ENCODE measurements around the gene FAM168A.
"Not testable (repeated sequence)": the region's sequence is repeated elsewhere in the genome, so short reads cannot be mapped to it uniquely, and the experiment has no call there.

FAM168A gene

DNA sequence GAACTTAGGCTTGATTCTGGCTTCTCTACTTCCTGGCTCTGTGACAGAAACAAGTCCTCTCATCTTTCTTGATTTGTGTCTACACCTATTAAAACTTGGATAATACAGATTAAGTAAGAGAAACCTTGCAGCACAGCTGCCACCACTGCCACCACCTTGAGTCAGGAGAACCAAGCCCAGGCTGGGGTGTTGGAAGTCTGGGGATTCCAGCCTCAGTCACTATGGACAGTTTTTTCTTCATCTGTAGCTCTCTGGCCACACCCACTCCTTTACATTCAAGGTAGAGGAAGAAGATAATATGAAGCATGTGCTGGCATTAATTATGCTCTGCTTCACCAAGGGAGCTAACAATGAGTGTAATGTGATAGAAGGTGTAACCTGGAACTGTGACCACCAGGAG is 146.0 kb downstream of the FAM168A start:
- Histone ChIP-seq H3K4me3 (ENCODE audit: low read depth, low read length) (no peak overlapping the region), H3K9ac (ENCODE audit: low read length) (no peak overlapping the region), H3K27ac (ENCODE audit: low read depth, low read length) (no peak overlapping the region), H3K4me1 (ENCODE audit: control insufficient read depth, insufficient read depth, low read length) (no peaks in the 10 kb centered on the region), H3K9me3 (ENCODE audit: control insufficient read depth, insufficient read depth, low read depth, low read length) (no peaks in the 10 kb centered on the region), H3K27me3 (ENCODE audit: control insufficient read depth, insufficient read depth, low read length) (no peaks in the 10 kb centered on the region), H3K36me3 (ENCODE audit: control insufficient read depth, insufficient read depth, low read length) (no peaks in the 10 kb centered on the region)

DNA sequence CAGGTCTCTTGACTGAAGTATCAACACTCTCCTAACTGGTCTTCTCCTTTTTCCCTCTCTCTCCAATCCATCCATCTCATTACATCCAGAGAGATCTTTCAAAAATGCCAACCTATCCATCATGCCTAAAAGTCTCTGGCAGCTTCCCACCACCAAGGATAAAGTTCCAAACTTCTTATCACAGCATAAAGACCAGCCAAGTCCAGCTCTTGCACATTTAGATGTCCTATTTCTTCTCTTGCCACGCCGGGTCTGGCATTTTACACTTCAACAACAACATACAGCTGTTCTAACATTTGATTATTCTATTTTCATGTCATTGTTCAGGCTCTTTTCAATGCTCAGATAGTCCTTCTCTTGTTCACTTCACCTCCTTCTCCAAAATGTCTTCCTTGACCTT is 151.1 kb downstream of the FAM168A start:
- Histone ChIP-seq H3K4me3 (ENCODE audit: low read depth, low read length) (no peak overlapping the region), H3K27ac (ENCODE audit: low read depth, low read length) (no peak overlapping the region), H3K4me1 (ENCODE audit: control insufficient read depth, insufficient read depth, low read length) (no peaks in the 10 kb centered on the region), H3K36me3 (ENCODE audit: control insufficient read depth, insufficient read depth, low read length) (no peaks in the 10 kb centered on the region), H3K9me3 (ENCODE audit: control insufficient read depth, insufficient read depth, low read depth, low read length) (no peaks in the 10 kb centered on the region), H3K9ac (ENCODE audit: low read length) (no peak overlapping the region), H3K27me3 (ENCODE audit: control insufficient read depth, insufficient read depth, low read length) (no peaks in the 10 kb centered on the region)

DNA sequence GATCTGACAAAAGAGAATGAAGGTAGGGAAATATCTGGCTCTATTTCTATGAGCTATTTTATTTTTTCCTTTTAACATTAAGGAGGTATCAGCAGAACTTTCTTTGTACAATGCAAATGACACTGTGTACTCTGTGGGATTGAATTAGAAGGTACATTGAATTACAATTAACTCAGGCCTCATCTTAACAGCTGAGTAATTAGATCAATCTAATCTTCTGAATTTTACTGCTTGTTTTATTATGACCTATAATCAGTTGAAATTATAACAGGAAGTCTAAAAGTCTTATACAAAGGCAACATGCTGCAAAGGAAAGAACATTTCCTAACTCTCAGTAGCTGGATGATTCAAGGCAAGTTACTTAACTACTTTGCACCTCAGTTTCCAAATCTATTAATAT is 151.9 kb downstream of the FAM168A start:
- Histone ChIP-seq H3K27me3 (ENCODE audit: control insufficient read depth, insufficient read depth, low read length) (no peaks in the 10 kb centered on the region), H3K27ac (ENCODE audit: low read depth, low read length) (no peak overlapping the region), H3K9me3 (ENCODE audit: control insufficient read depth, insufficient read depth, low read depth, low read length) (no peaks in the 10 kb centered on the region), H3K4me3 (ENCODE audit: low read depth, low read length) (no peak overlapping the region), H3K9ac (ENCODE audit: low read length) (no peak overlapping the region), H3K36me3 (ENCODE audit: control insufficient read depth, insufficient read depth, low read length) (no peaks in the 10 kb centered on the region), H3K4me1 (ENCODE audit: control insufficient read depth, insufficient read depth, low read length) (no peaks in the 10 kb centered on the region)

DNA sequence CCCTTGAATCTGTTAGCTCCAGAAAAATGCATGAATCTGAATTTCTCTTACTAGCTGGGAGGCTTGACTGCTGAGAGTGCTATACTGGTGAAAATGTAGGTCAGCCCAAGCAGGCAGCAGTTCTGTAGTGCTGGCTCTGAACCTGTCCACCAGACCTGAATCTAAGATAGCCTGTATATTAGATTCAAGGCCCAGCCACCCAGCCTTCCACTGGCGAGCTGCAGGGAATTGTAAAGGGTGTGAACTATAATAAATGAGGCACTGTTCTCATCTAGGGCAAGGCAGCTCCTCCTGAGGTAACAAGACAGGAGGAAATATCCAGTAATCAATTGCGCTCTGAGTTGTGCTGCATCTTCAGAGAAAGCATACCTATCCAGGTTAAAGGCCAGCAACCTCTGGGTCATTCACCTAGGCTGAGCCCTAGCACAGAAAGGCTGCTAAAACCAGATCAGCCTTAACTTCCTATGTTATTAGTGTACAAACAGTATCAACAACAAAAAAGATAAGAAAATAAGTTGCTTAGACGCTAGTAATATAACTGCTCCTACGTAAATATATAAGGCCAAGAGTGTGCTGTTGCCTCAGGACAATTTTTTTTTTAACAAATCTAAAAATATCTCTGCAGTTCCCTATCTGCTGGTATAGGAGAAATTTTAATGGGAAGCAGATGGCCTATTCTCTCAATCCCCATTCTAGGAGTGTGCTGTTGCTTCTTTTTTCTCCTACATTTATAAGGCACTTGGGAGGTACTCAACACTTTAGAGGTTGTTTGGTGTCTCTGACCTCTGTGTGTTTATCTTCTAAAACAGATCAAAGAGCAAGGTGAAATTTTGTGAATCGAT is 158.7 kb downstream of the FAM168A start:
- H3K9me3 ChIP-seq (ENCODE audit: control insufficient read depth, insufficient read depth, low read depth, low read length), result no peaks in the 10 kb centered on the region
- H3K4me3 ChIP-seq (ENCODE audit: low read depth, low read length), result no peak overlapping the region
- no peaks in the 10 kb centered on the region for H3K27me3 ChIP-seq (ENCODE audit: control insufficient read depth, insufficient read depth, low read length)
- peaks cover 2% of the 10 kb centered on the region; the same call in 1 of the 2 replicates for H3K4me1 ChIP-seq (ENCODE audit: control insufficient read depth, insufficient read depth, low read length)
- no peaks in the 10 kb centered on the region for H3K36me3 ChIP-seq (ENCODE audit: control insufficient read depth, insufficient read depth, low read length)
- H3K9ac ChIP-seq (ENCODE audit: low read length), result no peak overlapping the region
- no peak overlapping the region for H3K27ac ChIP-seq (ENCODE audit: low read depth, low read length)

DNA sequence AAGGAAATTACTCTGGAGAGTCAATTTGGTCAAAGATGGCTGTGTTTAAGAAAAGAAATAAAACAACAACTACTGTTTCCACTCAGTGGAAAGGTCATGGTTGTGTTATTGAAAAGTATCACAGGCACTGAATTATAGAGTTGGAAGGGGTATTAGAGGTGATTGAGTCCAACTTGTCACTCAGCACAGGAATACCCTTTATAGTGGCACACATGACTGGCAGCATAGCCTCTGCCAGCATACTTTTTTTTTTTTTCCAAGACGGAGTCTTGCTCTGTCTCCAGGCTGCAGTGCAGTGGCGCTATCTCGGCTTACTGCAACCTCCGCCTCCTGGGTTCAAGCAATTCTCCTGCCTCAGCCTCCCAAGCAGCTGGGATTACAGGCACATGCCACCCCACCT is 161.1 kb downstream of the FAM168A start:
- H3K4me3 ChIP-seq (ENCODE audit: low read depth, low read length); H3K9ac ChIP-seq (ENCODE audit: low read length); H3K36me3 ChIP-seq (ENCODE audit: control insufficient read depth, insufficient read depth, low read length); H3K27me3 ChIP-seq (ENCODE audit: control insufficient read depth, insufficient read depth, low read length); H3K4me1 ChIP-seq (ENCODE audit: control insufficient read depth, insufficient read depth, low read length); H3K9me3 ChIP-seq (ENCODE audit: control insufficient read depth, insufficient read depth, low read depth, low read length); H3K27ac ChIP-seq (ENCODE audit: low read depth, low read length): not testable (repeated sequence)

DNA sequence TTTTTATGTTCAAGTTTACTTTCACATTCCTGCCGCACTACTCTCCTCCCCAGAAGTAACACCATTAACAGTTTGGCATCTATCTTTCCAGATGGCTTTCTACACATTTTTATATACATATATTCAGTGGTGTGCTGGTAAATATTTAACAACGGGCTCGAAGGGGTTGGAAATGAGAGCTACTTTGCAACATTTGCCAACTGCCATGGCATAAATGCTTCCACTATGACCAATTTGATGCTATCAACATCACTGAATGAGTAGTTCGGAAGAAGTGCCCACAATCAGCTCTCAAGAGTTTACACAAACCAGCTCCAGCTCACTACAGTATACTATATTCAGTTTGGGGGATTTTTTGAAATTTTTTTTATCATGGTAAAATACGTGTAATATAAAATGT is 166.5 kb downstream of the FAM168A start:
- Histone ChIP-seq H3K9me3 (ENCODE audit: control insufficient read depth, insufficient read depth, low read depth, low read length) (no peaks in the 10 kb centered on the region), H3K4me1 (ENCODE audit: control insufficient read depth, insufficient read depth, low read length) (no peaks in the 10 kb centered on the region; the same call in 1 of the 2 replicates), H3K27me3 (ENCODE audit: control insufficient read depth, insufficient read depth, low read length) (no peaks in the 10 kb centered on the region), H3K9ac (ENCODE audit: low read length) (no peak overlapping the region), H3K4me3 (ENCODE audit: low read depth, low read length) (no peak overlapping the region), H3K36me3 (ENCODE audit: control insufficient read depth, insufficient read depth, low read length) (no peaks in the 10 kb centered on the region), H3K27ac (ENCODE audit: low read depth, low read length) (no peak overlapping the region)

DNA sequence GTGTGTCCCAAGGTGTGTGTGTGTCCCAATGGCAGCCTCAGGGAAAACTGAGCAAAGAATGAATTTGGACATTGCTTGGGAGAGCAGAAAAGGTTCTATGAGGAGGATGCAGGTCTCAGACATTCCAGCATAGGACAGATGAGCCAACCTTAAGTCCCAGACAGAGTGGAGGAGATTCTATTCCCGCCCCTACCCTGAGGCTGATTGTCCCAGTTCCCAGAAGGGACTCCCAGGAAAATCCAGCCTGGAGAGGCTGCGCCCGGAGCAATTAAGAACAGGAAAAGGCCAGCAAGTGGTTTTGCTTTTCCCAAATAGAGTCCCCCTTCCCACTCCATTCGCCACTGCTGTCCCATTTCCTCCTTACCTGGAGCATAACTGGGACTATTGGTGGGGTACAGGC is 167.6 kb downstream of the FAM168A start:
- no peaks in the 10 kb centered on the region for H3K27me3 ChIP-seq (ENCODE audit: control insufficient read depth, insufficient read depth, low read length)
- H3K4me1 ChIP-seq (ENCODE audit: control insufficient read depth, insufficient read depth, low read length), result no peaks in the 10 kb centered on the region; the same call in 1 of the 2 replicates
- H3K4me3 ChIP-seq (ENCODE audit: low read depth, low read length), result no peak overlapping the region
- no peaks in the 10 kb centered on the region for H3K9me3 ChIP-seq (ENCODE audit: control insufficient read depth, insufficient read depth, low read depth, low read length)
- no peak overlapping the region for H3K27ac ChIP-seq (ENCODE audit: low read depth, low read length)
- H3K36me3 ChIP-seq (ENCODE audit: control insufficient read depth, insufficient read depth, low read length), result no peaks in the 10 kb centered on the region
- H3K9ac ChIP-seq (ENCODE audit: low read length), result no peak overlapping the region

DNA sequence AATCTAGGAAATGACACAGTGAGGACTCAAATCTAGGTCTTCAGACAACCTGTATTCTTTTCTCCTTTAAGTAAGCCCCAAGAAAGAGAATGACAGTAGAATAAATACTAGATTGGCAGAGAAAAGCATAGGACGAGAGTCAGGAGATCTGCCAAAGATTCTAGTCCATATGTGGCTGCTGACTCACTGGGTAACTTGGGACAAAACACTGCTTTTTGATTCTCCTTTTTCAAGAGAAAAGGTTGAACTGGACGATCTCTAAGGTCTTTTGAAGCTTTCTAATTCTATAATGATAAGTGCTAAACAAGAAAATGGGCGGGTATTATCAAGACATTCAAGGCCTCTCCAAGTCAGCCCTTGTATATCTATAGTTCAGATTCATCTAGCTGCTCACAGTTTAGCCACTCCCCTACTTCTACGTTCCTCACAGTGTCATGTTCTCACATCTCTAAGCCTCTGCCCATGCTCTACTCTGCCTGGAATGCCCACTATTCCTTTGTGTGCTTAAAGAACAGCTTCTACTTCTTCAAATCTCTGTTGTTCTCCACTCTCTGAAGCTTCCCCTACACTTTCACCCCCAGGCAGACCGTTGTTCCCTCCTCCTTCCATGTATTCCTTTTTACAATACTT is 168.7 kb downstream of the FAM168A start:
- Histone ChIP-seq H3K27ac (ENCODE audit: low read depth, low read length) (no peak overlapping the region), H3K9ac (ENCODE audit: low read length) (no peak overlapping the region), H3K9me3 (ENCODE audit: control insufficient read depth, insufficient read depth, low read depth, low read length) (no peaks in the 10 kb centered on the region), H3K36me3 (ENCODE audit: control insufficient read depth, insufficient read depth, low read length) (no peaks in the 10 kb centered on the region), H3K4me3 (ENCODE audit: low read depth, low read length) (no peak overlapping the region), H3K27me3 (ENCODE audit: control insufficient read depth, insufficient read depth, low read length) (no peaks in the 10 kb centered on the region), H3K4me1 (ENCODE audit: control insufficient read depth, insufficient read depth, low read length) (peaks cover 2% of the 10 kb centered on the region; the same call in 1 of the 2 replicates)

DNA sequence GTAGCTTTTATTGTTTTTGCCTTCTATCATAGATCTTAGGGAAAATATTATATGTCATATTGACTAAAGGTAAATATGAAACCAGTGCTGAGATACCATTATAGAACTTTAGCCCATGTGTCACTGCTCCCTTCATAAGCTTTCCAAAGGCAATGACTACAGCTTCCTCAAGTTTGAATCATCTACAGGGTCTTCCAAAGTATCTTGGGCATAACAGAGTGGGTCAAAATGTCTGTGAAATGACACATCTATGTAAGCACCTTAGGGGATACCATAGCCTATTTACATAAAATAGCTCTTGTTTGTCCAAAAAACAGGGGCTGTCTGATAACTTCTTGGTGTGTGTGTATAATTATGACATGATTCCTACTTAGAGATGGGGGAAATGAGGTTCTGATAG is 169.2 kb downstream of the FAM168A start:
- Histone ChIP-seq H3K9ac (ENCODE audit: low read length) (no peak overlapping the region), H3K36me3 (ENCODE audit: control insufficient read depth, insufficient read depth, low read length) (no peaks in the 10 kb centered on the region), H3K4me3 (ENCODE audit: low read depth, low read length) (no peak overlapping the region), H3K4me1 (ENCODE audit: control insufficient read depth, insufficient read depth, low read length) (peaks cover 2% of the 10 kb centered on the region; the same call in 1 of the 2 replicates), H3K27me3 (ENCODE audit: control insufficient read depth, insufficient read depth, low read length) (no peaks in the 10 kb centered on the region), H3K9me3 (ENCODE audit: control insufficient read depth, insufficient read depth, low read depth, low read length) (no peaks in the 10 kb centered on the region), H3K27ac (ENCODE audit: low read depth, low read length) (no peak overlapping the region)

DNA sequence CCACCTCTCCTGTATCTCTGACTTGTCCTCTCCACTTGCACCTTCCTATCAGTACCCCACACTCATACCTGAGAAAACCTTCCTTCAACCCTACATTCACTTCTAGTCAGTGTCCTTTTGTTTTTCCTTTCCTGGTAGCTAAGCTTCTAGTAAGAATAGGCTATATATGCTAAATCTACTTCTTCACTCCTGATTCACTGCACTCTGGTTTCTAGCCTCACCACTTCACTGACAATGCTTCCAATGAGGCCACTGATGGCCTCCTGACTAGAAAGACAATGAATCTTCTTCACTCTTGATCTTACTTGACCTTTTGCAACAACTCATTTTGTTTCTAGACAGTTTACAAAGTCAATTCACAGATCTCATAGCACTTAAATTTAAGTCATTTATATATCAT is 169.7 kb downstream of the FAM168A start:
- Histone ChIP-seq H3K27me3 (ENCODE audit: control insufficient read depth, insufficient read depth, low read length) (no peaks in the 10 kb centered on the region), H3K4me1 (ENCODE audit: control insufficient read depth, insufficient read depth, low read length) (peaks cover 2% of the 10 kb centered on the region; the same call in 1 of the 2 replicates), H3K9me3 (ENCODE audit: control insufficient read depth, insufficient read depth, low read depth, low read length) (no peaks in the 10 kb centered on the region), H3K27ac (ENCODE audit: low read depth, low read length) (no peak overlapping the region), H3K36me3 (ENCODE audit: control insufficient read depth, insufficient read depth, low read length) (no peaks in the 10 kb centered on the region), H3K4me3 (ENCODE audit: low read depth, low read length) (no peak overlapping the region), H3K9ac (ENCODE audit: low read length) (no peak overlapping the region)

DNA sequence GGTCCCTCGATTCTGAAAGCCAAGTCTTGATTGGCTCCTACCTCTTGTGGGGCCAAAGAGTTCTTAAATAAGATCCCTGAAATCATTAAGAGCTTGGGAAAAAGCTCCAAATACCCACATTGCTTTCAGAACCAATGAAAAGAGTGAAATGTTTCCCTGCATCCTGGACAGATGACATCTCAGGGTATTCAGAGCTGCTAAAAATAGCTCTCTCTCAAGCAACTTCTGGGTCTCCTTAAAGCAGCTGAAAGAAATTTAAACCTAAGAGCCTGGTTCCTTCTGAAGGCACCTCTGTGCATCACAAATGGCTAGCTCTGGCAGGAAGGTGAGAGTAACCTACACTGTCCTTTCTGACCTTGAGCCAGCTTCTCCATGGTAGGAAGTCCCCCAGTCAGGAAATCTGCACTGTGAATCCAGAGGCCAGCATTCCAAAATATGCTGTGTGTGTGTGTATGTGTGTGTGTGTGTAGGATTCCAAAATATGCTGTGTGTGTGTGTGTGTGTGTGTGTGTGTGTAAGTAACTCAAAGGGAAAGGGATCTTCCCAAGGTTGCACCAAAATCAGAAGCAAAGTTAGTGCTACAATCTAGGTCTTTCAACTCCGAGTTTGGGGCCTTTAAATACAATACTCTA is 171.6 kb downstream of the FAM168A start:
- Histone ChIP-seq H3K27ac (ENCODE audit: low read depth, low read length) (no peak overlapping the region), H3K9ac (ENCODE audit: low read length) (no peak overlapping the region), H3K36me3 (ENCODE audit: control insufficient read depth, insufficient read depth, low read length) (no peaks in the 10 kb centered on the region)

More for the DNA sequence above, 171.6 kb downstream of the FAM168A start:
- no peaks in the 10 kb centered on the region for H3K27me3 ChIP-seq (ENCODE audit: control insufficient read depth, insufficient read depth, low read length)
- peaks cover 5% of the 10 kb centered on the region for H3K4me1 ChIP-seq (ENCODE audit: control insufficient read depth, insufficient read depth, low read length)
- no peaks in the 10 kb centered on the region for H3K9me3 ChIP-seq (ENCODE audit: control insufficient read depth, insufficient read depth, low read depth, low read length)
- no peak overlapping the region for H3K4me3 ChIP-seq (ENCODE audit: low read depth, low read length)

Measured in HUES6 (cell line).